Activated T-helper 17 cell treated with anti-CD3 and anti-CD28 coated beads, Interleukin-2, amount 50 U/mL, for 72 hours (primary cell): ENCODE data around the gene MRPL10. TPM values are rescaled to one million over a fixed set of nuclear protein-coding genes. Genes with fewer than 3 reads are reported as not detected.
A peak's percentile ranks its signal among the peaks of the same experiment; 100 is the strongest.
"Not testable (repeated sequence)": the region's sequence is repeated elsewhere in the genome, so short reads cannot be mapped to it uniquely, and the experiment has no call there.

Experiments used
- ATAC-seq: fragments of 150-1000 bp; cut with Tn5 transposase; replicated peaks from 2 replicates; pipeline ENCODE4 v1.10.0; 2021; ENCODE audit warnings: mild to moderate bottlenecking, moderate library complexity
- H3K27ac Mint-ChIP-seq: one replicate; pipeline ENCODE4 v1.8.0; 2022; ENCODE audit warnings: mixed read lengths
- H3K27me3 Mint-ChIP-seq: one replicate; pipeline ENCODE4 v1.8.0; 2022; ENCODE audit warnings: mixed read lengths
- H3K36me3 Mint-ChIP-seq: one replicate; pipeline ENCODE4 v1.8.0; 2022; ENCODE audit warnings: low read depth, mild to moderate bottlenecking, mixed read lengths
- H3K4me1 Mint-ChIP-seq: one replicate; pipeline ENCODE4 v1.8.0; 2022; ENCODE audit warnings: mixed read lengths
- H3K4me3 Mint-ChIP-seq: one replicate; pipeline ENCODE4 v1.8.0; 2022; ENCODE audit warnings: mild to moderate bottlenecking, mixed read lengths
- H3K9me3 Mint-ChIP-seq: one replicate; pipeline ENCODE4 v1.8.0; 2022; ENCODE audit warnings: mixed read lengths
- total RNA-seq, 2 donors: library from RNA; stranded (reverse); gene quantifications; one replicate each; pipeline ENCODE4 v1.2.3, GENCODE V29; 2022

Gene MRPL10
- total RNA-seq, 2 donors from 2014 or later, result 58.0 to 58.8 TPM

DNA sequence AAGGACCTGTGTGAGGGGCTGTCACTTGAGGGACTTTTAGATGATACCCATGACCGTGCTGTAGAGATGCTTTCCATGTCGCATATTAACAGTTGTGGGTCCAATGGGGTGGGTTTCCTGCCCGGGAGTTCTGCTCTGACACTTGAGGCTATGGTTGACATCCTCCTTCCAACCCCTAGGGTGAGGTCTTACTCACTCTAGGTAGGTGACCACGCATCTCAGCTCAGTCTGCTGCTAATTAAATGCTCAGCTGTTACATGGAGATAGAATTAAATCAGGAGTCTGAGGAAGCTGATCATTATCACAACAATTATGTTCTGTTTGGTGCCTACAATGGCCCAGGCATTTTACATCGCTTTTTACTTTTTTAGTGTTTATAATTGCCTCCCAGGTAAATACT, 49.9 kb downstream of the MRPL10 start:
- no peaks in the 10 kb centered on the region for H3K9me3 Mint-ChIP-seq
- no peak overlapping the region for H3K27ac Mint-ChIP-seq
- H3K4me3 Mint-ChIP-seq, result no peak overlapping the region
- H3K36me3 Mint-ChIP-seq, result no peaks in the 10 kb centered on the region
- ATAC-seq, result no peak
- H3K4me1 Mint-ChIP-seq, result no peaks in the 10 kb centered on the region
- H3K27me3 Mint-ChIP-seq, result peaks cover 39% of the 10 kb centered on the region

GRCh38 chr17:47778184-47778635, 53.1 kb downstream of the MRPL10 start:
- H3K9me3 Mint-ChIP-seq, result no peaks in the 10 kb centered on the region
- H3K4me3 Mint-ChIP-seq, result no peak overlapping the region
- H3K27ac Mint-ChIP-seq, result no peak overlapping the region
- no peaks in the 10 kb centered on the region for H3K4me1 Mint-ChIP-seq
- no peak for ATAC-seq
- H3K27me3 Mint-ChIP-seq, result peaks cover 42% of the 10 kb centered on the region
- no peaks in the 10 kb centered on the region for H3K36me3 Mint-ChIP-seq

GRCh38 chr17:47776330-47777197, 54.8 kb downstream of the MRPL10 start:
- peaks cover 38% of the 10 kb centered on the region for H3K27me3 Mint-ChIP-seq
- H3K9me3 Mint-ChIP-seq, result no peaks in the 10 kb centered on the region
- no peak overlapping the region for H3K27ac Mint-ChIP-seq
- H3K36me3 Mint-ChIP-seq, result no peaks in the 10 kb centered on the region
- H3K4me3 Mint-ChIP-seq, result no peak overlapping the region
- peak; percentile 90 for ATAC-seq
- no peaks in the 10 kb centered on the region for H3K4me1 Mint-ChIP-seq

GRCh38 chr17:47774987-47775580, 56.3 kb downstream of the MRPL10 start:
- no peak overlapping the region for H3K27ac Mint-ChIP-seq
- peaks cover 37% of the 10 kb centered on the region for H3K27me3 Mint-ChIP-seq
- no peaks in the 10 kb centered on the region for H3K4me1 Mint-ChIP-seq
- ATAC-seq, result no peak
- H3K36me3 Mint-ChIP-seq, result no peaks in the 10 kb centered on the region
- H3K4me3 Mint-ChIP-seq, result no peak overlapping the region
- peaks cover 5% of the 10 kb centered on the region for H3K9me3 Mint-ChIP-seq

DNA sequence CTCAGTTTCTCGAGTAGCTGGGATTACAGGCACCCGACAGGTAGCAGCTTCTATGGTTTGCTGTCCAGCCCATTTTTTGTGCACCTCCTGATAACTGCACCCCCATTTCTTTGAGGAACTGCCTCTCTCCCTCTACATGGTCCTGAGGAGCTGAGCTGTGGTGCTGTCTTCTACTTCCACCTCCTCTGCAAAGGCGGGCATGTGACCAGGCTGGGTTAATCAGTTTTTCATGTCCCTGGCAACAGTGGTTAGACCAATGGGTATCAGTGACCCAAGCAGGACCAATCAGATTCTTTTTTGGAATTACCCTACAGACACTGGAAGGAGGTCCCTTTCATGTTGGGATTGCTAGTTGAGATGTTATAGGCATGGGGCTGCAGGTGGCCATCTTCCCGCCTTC, 57.0 kb downstream of the MRPL10 start:
- Mint-ChIP-seq H3K27me3 (peaks cover 34% of the 10 kb centered on the region), H3K27ac (no peak overlapping the region), H3K9me3 (peaks cover 5% of the 10 kb centered on the region), H3K4me1 (no peaks in the 10 kb centered on the region), H3K4me3 (no peak overlapping the region), H3K36me3 (no peaks in the 10 kb centered on the region)
- ATAC-seq, result no peak

DNA sequence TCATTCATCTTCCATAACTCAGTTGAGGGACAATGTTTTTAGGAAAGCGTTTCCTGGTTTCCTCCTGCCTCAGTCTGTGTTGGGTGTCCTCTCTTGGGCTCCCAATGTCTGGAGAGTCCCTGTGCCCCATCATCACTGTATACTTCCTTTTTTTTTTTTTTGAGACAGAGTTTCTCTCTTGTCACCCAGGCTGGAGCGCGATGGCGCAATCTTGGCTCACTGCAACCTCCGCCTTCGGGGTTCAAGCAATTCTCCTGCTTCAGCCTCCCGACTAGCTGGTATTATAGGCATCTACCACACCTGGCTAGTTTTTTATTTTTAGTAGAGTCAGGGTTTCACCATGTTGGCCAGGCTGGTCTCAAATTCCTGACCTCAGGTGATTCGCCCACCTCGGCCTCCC, 57.7 kb downstream of the MRPL10 start:
- not testable (repeated sequence) for ATAC-seq, H3K4me1 Mint-ChIP-seq, H3K9me3 Mint-ChIP-seq, H3K36me3 Mint-ChIP-seq, H3K27ac Mint-ChIP-seq, H3K4me3 Mint-ChIP-seq
- H3K27me3 Mint-ChIP-seq, result peaks cover 37% of the 10 kb centered on the region

Other genes starting within 250 kb of the MRPL10 start
- gene KPNB1, start 181.6 kb downstream of the MRPL10 start, total RNA-seq, result 100 to 1,000 TPM; 451 to 724 TPM
- gene TBKBP1, start 137.4 kb downstream of the MRPL10 start, total RNA-seq, result 10 to 100 TPM in 1 of 2 donors, 1 to 10 TPM in 1; 6.3 to 10.2 TPM
- gene TBX21, start 98.3 kb downstream of the MRPL10 start, total RNA-seq, result 10 to 100 TPM; 19.9 to 30.5 TPM
- gene OSBPL7, start 9.7 kb downstream of the MRPL10 start, total RNA-seq, result 10 to 100 TPM; 11.6 to 14.4 TPM
- gene LRRC46, start 129 bp upstream of the MRPL10 start, total RNA-seq, result under 1 TPM; 0.58 to 0.61 TPM
- 10 to 100 TPM; 21.2 to 21.8 TPM for gene SCRN2, start 9.7 kb upstream of the MRPL10 start, total RNA-seq
- under 1 TPM in 1 of 2 donors, not detected in 1; 0.21 TPM for gene SP6, start 19.6 kb upstream of the MRPL10 start, total RNA-seq
- 10 to 100 TPM; 23.7 to 24.2 TPM for gene SP2, start 64.7 kb upstream of the MRPL10 start, total RNA-seq
- gene PNPO, start 110.0 kb upstream of the MRPL10 start, total RNA-seq, result 10 to 100 TPM; 18.0 to 33.7 TPM
- gene PRR15L, start 126.3 kb upstream of the MRPL10 start, total RNA-seq, result not detected
- gene CDK5RAP3, start 139.6 kb upstream of the MRPL10 start, total RNA-seq, result 100 to 1,000 TPM; 139 to 216 TPM
- gene COPZ2, start 206.3 kb upstream of the MRPL10 start, total RNA-seq, result 1 to 10 TPM; 1.3 to 2.0 TPM
- 10 to 100 TPM; 77.7 to 91.8 TPM for gene NFE2L1, start 216.8 kb upstream of the MRPL10 start, total RNA-seq